H7 (cell line): ENCODE data around the gene MUC4. TPM values are rescaled to one million over a fixed set of nuclear protein-coding genes. Genes with fewer than 3 reads are reported as not detected.

ENCODE experiments used
- DNase-seq: peaks from one replicate; pipeline ENCODE4 v3.0.0; 2012
- H3K27me3 ChIP-seq: 2 replicates; pipeline ENCODE4 v1.6.0; 2011; ENCODE audit warnings: mild to moderate bottlenecking, low read length; ENCODE audit not compliant: control insufficient read depth, insufficient read depth
- H3K36me3 ChIP-seq: replicated peaks from 2 replicates; pipeline ENCODE4 v1.5.1; 2011; ENCODE audit warnings: low read length; ENCODE audit not compliant: control insufficient read depth, insufficient read depth
- H3K4me3 ChIP-seq: 2 replicates; pipeline ENCODE4 v1.5.1; 2011; ENCODE audit warnings: low read depth, mild to moderate bottlenecking, control low read depth, low read length, moderate library complexity; ENCODE audit not compliant: insufficient read depth
- total RNA-seq: library from RNA; depleted of rRNA; stranded (reverse); fragments of >200 nt; shearing (Covaris generic); gene quantifications from 2 replicates; pipeline ENCODE4 v1.2.3, GENCODE V29; 2014; rRNA removed

MUC4 gene
- total RNA-seq, 1 experiment from 2014 or later, result 3.5 TPM

- H3K36me3 ChIP-seq, result peaks cover 2% of the 10 kb centered on the region; the same call in 1 of the 2 replicates
- H3K4me3 ChIP-seq, result no peak overlapping the region
- DNase-seq, result peak; percentile 54
- H3K27me3 ChIP-seq, result no peaks in the 10 kb centered on the region
These were observed 112.9 kb downstream of the MUC4 start for GRCh38 chr3:195698647-195699387.

GRCh38 chr3:195698325-195698646 is 113.4 kb downstream of the MUC4 start:
- no peaks in the 10 kb centered on the region for H3K27me3 ChIP-seq
- H3K4me3 ChIP-seq, result no peak overlapping the region
- peaks cover 2% of the 10 kb centered on the region; the same call in 1 of the 2 replicates for H3K36me3 ChIP-seq
- DNase-seq, result no peak

GRCh38 chr3:195697582-195698324 is 114.0 kb downstream of the MUC4 start:
- no peak overlapping the region for H3K4me3 ChIP-seq
- H3K36me3 ChIP-seq, result peaks cover 2% of the 10 kb centered on the region; the same call in 1 of the 2 replicates
- DNase-seq, result peak; percentile 89
- no peaks in the 10 kb centered on the region for H3K27me3 ChIP-seq

Other genes starting within 250 kb of the MUC4 start
- not detected in 2 replicates for gene APOD, start 228.0 kb downstream of the MUC4 start, total RNA-seq
- gene MUC20, start 91.0 kb downstream of the MUC4 start, total RNA-seq, result 0.52 and 0.69 TPM in 2 replicates
- gene TNK2, start 96.6 kb upstream of the MUC4 start, total RNA-seq, result 30.3 and 30.5 TPM in 2 replicates